PC-3 (cell line): ENCODE measurements around the gene KRTAP20-2.

ENCODE experiments used
- CTCF ChIP-seq: fragments of 300-600 bp; sonication (generic); conservative IDR thresholded peaks from 2 replicates; pipeline ENCODE4 v1.5.1; 2017; ENCODE audit warnings: antibody characterized with exemption, low read depth, mild to moderate bottlenecking, low read length
- EZH2 ChIP-seq: fragments of 300-600 bp; sonication (generic); IDR thresholded peaks from one replicate; pipeline ENCODE4 v1.6.1; 2017; ENCODE audit warnings: antibody characterized with exemption, mild to moderate bottlenecking, low read length; ENCODE audit not compliant: unreplicated experiment
- EZH2phosphoT487 ChIP-seq: fragments of 300-600 bp; sonication (generic); IDR thresholded peaks from 2 replicates; pipeline ENCODE4 v1.6.1; 2018; ENCODE audit warnings: mild to moderate bottlenecking, antibody characterized with exemption, low read length, borderline replicate concordance

GRCh38 chr21:30598802-30599201 is 36.2 kb upstream of the KRTAP20-2 start, which contains the start of gene KRTAP6-2:
- TF ChIP-seq CTCF: no peak
- TF ChIP-seq EZH2: no peak
- TF ChIP-seq EZH2phosphoT487: no peak
